CD4-positive, alpha-beta T cell treated with Interferon gamma for 1 hour (primary cell): ENCODE data around the gene PRICKLE2.

Experiments used
- DNase-seq: peaks from one replicate; pipeline ENCODE4 v3.0.0-alpha.2; 2020

The PRICKLE2 gene

GRCh38 chr3:64247991-64248646, 22.9 kb upstream of the PRICKLE2 start:
- no peak for DNase-seq

GRCh38 chr3:64244011-64244942, 19.0 kb upstream of the PRICKLE2 start:
- DNase-seq = no peak

GRCh38 chr3:64242435-64242834, 17.2 kb upstream of the PRICKLE2 start:
- no peak for DNase-seq

DNA sequence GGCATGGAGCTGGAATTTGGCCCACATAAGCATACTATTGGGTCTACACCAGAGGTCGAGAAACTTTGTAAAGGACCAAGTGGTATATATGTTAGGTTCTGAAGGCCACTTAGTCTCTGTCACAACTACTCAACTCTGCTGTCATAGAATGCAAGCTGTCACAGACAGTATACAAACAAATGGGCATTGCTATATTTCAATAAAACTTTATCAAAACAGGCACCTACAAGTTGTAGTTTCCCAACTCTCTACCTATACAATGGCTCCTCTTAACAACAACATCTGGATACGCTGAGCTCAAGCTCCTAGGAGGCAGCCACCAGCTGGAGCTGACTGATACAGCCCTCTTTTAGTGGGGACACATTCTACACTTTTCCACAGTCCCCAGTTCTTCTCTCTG, 15.7 kb upstream of the PRICKLE2 start:
- DNase-seq = no peak

DNA sequence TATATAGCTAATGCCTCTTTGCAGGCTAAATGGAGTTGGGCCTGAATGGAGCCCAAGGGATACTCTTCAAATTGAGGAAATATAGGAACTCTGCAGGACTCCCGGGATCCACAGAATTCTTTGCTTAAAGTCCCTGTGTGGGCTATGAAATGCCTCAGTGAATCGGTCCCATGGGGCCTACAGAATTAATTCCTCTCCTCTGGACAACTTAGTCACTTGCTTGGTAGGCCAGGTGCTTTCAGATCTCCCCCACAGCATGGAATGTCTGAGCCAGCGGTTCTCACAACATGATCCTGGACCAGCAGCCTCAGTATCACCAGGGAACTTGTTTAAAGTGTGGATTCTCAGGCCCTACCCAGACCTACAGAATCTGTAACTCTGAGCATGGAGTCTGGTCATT, 15.1 kb upstream of the PRICKLE2 start:
- no peak for DNase-seq

DNA sequence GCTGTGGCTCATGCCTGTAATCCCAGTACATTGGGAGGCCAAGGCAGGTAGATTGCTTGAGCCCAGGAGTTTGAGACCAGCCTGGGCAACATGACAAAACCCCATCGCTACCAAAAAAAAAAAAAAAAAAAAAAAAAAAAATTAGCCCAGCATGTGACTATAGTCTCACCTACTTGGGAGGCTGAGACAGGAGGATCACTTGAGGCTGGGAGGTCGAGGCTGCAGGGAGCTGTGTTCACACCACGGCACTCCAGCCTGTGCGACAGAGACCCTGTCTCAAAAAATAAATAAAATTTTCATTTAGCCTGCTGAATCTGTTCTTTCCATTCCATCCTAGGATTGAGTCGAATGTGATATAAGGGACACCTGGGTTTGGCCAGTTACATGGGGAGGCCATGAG, 14.6 kb upstream of the PRICKLE2 start:
- DNase-seq = no peak

DNA sequence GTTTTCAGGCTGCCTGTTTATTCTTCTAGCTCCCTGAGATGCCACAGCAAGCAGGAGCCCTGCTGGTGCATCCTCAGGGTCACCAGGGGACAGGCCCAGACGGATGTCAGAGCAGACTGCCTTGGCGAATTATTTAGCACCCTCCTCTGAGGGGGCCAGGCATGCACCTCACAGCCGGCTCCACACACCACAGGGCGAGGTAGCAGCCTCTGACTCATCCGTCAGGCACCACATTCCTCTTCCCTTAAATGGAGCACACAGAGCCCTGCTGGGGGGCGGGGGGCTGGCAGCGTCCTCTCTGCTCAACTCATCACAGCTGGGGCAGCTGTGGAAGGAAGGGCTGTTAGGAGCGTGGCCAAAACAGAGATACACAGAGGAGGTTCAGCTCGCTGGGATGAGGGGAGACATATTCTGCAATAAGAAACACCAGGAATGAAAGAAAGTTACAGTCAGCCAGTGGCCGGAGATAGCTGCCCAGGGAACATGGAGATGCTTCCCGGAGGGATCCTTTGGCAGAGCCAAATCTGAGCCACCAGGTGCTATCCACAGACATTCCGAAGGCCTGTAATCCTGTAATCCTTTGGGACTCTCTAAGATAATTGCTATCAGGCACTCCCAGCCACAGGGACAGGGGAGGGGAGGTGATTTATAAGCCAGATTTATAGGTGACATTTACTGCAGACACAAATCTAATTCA, 13.9 kb upstream of the PRICKLE2 start:
- DNase-seq = no peak

DNA sequence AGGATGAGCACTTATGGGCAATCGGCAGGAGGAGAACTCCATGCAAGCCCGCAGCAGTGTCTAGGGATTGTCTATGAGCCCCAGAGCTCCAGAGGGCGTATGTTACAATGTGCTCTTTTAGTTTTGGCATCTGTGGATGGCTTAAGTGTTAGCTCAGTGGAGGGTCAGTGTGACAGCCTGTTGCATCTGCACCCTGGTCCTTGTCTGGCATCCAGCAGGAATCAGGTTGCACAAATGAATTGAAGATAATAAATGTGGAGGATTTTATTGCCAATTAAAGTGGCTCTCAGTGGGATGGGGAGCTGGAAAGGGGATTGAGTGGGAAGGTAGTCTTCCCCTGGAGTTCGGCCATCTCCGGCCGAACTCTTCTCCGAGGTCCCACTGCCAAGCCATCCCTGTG, 11.8 kb upstream of the PRICKLE2 start:
- no peak for DNase-seq

DNA sequence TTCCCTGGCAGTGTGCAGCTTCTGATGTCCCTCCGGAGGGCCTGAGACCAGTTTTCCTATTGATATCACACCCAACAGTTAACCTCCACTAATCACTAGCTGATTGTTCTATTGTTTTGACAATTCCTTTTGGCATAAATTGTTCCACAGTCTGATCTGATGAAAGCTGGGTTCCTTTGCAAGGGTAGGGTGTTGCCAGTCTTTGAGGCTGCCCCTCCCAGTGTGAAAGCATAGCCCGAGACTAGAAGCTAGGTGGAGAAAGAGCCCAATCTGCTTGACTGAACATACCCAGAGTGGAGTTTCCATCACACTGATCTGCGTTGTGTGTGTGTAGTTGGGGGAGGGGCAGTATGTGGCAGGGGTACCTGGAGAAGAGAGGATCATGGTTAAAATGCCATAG, 10.3 kb upstream of the PRICKLE2 start:
- DNase-seq = no peak

DNA sequence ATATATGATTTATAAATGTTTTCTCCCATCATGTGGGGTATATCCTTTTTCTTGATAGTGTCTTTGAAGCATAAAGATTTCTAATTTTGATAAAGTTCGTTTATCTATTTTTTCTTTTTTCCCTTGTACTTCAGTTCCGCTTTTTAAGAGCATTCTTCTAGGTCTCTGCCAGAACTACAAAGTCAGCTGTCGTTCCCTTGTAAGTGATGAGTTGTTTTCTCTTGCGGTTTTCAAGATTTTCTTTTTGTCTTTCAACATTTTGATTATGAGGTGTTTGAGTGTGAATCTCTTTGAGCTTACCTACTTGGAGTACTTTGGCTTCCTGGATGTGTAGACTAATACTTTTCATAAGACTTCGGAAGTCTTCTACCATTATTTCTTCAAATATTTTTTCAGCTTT, 9.3 kb upstream of the PRICKLE2 start:
- no peak for DNase-seq

- no peak for DNase-seq
Observed at GRCh38 chr3:64232821-64233220, 7.6 kb upstream of the PRICKLE2 start.

GRCh38 chr3:64229903-64230302, 4.6 kb upstream of the PRICKLE2 start:
- no peak for DNase-seq

DNA sequence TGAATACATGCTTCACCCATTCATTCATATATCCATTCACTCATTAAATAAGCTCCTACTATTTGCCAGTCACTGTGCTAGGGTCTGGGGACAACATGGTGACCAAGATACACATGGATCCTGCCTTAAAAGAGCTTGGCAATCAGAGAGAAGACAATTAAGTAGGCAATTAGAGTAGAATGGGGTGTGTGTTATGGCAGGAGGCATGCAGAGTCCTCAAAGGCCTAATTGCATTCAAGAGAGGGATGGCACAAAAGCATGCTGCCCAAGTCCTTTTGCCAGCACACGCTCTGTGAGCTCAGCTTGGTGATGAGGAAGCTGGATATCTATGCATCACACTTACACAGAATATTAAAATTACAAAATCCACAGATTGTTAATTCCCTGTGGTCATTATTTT, 2.8 kb upstream of the PRICKLE2 start:
- DNase-seq = no peak

DNA sequence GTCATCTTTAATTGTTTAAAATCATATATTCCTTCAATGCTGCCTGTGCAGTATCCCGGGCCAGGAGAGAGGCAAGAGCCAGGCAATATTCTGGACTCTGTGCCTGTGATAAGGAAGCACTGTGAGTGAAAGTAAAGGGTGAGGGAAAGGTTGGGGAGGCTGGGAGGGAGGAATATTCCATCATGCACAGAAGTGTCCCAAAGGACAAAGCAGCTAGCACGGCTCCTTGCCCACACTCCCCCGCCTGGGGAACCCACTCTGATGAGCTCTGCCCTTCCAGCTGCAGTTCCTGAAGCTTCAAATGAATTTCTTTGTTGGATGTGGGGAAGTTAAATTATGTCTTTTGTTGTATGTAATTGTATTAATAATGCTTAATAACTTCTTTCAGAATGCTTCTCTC, 1.5 kb upstream of the PRICKLE2 start:
- no peak for DNase-seq

- no peak for DNase-seq
Observed at GRCh38 chr3:64225695-64226499, 631 bp upstream of the PRICKLE2 start.

DNA sequence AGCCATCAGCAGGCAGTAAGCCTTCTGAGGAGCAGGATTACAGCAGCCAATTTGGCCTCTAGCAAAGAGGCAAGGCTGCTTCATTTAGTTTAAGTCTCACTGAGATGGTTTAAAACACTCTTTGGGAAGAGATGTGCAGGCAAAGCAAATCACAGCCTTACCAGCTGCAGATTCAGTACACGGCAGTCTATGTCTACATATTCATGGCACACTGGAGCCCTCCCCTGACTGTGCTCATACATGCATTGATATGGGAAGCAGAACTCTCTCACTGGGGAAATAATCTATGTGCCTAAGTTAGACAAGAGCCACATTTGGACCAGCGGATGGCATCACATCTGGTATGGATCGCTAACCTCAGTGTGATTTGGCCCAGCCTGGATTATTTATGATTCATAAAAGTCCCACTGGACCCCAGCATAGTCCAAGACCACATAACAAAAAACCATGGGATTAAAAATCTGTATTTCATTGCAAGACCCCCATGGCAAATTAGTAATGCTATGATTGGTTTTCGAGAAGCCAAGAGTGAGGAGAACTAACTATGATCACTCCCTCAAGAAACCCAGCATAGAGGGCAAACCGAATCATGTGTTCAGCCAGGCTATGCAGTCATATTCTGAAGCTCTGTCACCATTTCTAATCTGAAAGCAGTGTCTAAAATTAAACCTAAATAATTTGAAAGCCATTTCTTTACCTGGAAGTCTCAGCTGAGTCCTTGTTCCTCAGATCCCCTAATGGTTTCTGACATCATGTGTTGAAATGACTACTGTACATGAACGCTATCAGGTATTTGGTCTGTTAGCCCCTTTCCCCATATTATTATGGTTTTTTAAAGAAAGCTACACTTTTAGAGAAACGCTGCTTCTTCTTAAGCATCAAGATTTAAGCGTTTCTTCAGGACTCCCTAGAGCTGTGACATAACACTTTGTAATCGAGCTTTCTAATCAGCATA, 1.2 kb downstream of the PRICKLE2 start:
- no peak for DNase-seq

DNA sequence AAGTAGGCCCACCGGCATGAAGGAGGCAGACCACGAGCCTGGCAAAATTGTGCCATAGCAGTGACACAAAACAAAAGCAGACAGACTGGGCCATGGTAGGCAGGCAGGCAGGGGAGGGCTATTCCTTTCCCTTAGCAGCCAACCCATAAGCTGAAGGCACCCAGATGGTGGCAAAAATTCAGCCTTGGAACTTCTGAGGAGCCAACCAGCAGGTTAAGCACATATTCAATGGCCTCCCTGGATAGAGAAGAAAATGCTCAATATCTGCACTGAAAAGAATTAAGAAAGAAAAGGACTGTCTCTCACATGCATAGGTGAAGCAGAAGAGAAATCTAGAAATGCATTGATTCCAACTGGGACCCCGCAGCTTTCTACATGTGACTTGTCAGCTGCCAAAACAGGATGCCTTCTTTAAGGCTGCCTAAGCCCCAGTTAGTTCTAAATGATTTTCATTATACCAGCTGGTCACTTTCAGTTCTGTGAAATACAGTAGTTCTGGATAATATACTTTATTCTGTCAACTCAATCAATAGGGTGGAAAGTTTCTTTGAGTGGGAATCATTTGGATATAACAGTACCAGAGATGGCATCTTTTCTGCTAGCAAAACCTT, 2.7 kb downstream of the PRICKLE2 start:
- DNase-seq = no peak

GRCh38 chr3:64221571-64222257, 3.6 kb downstream of the PRICKLE2 start:
- DNase-seq = no peak

DNA sequence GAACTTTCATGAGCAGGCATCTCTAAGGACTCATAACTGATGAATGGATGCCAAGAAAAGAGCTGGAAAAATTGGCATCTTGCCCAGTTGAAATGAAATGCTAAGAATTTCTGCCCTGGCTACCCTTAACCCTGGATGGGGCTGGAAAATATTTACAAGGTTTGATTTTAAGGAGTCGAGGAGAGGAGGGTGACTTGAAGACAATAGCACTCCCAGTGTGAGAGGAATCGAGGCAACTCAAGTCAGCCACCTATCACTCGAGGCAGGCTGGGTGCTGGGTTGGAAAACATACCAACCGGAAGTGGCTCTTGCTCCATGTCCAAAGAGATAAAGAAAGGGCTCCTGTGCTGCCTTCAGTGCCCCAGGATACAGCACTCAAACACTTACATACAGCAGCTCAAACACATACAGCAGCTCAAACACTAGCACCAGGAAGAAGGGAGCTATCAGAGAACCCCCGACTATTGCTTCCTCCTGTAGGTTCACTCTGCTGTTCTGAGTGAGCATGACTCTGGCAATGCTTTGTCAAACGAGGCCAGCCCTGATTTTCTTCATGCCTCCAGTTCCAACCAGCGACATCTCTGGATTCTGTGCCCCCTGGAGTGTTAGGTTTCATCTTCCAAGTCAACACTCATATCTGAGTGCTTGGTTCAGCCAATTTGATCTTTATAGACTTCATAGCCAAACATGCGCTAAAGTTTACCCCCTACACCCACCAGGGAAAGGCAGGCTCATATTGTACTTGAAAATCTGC, 4.9 kb downstream of the PRICKLE2 start:
- no peak for DNase-seq

- DNase-seq = no peak
Observed at GRCh38 chr3:64218746-64219145, 6.5 kb downstream of the PRICKLE2 start.
